ENCODE results near the gene COL2A1.

The COL2A1 gene

GRCh38 chr12:48021485-48022179 lies 17.4 kb upstream of the COL2A1 start:
- peaks cover 18% of the 10 kb centered on the region for H3K4me1 ChIP-seq (ENCODE audit: control insufficient read depth, insufficient read depth, low read length)
- no peaks in the 10 kb centered on the region for H3K9me3 ChIP-seq (ENCODE audit: control insufficient read depth, insufficient read depth, low read length)
- H3K9ac ChIP-seq (ENCODE audit: low read depth, low read length), result no peak overlapping the region
- H3K36me3 ChIP-seq (ENCODE audit: control insufficient read depth, insufficient read depth, low read length), result no peaks in the 10 kb centered on the region
- H3K27ac ChIP-seq (ENCODE audit: low read depth, low read length), result no peak overlapping the region
- H3K4me3 ChIP-seq (ENCODE audit: low read depth, low read length), result no peak overlapping the region
- peaks cover 98% of the 10 kb centered on the region for H3K27me3 ChIP-seq (ENCODE audit: control insufficient read depth, insufficient read depth, low read length)

- H3K9me3 ChIP-seq (ENCODE audit: control insufficient read depth, insufficient read depth, low read length), result no peaks in the 10 kb centered on the region
- peaks cover 98% of the 10 kb centered on the region for H3K27me3 ChIP-seq (ENCODE audit: control insufficient read depth, insufficient read depth, low read length)
- no peak overlapping the region for H3K4me3 ChIP-seq (ENCODE audit: low read depth, low read length)
- H3K27ac ChIP-seq (ENCODE audit: low read depth, low read length), result no peak overlapping the region
- H3K36me3 ChIP-seq (ENCODE audit: control insufficient read depth, insufficient read depth, low read length), result no peaks in the 10 kb centered on the region
- no peak overlapping the region for H3K9ac ChIP-seq (ENCODE audit: low read depth, low read length)
- peaks cover 18% of the 10 kb centered on the region for H3K4me1 ChIP-seq (ENCODE audit: control insufficient read depth, insufficient read depth, low read length)
These were observed 15.5 kb upstream of the COL2A1 start for GRCh38 chr12:48019639-48020265.

GRCh38 chr12:48018618-48018995 lies 14.3 kb upstream of the COL2A1 start:
- Histone ChIP-seq H3K4me3 (ENCODE audit: low read depth, low read length) (no peak overlapping the region), H3K4me1 (ENCODE audit: control insufficient read depth, insufficient read depth, low read length) (peaks cover 18% of the 10 kb centered on the region), H3K27ac (ENCODE audit: low read depth, low read length) (no peak overlapping the region), H3K27me3 (ENCODE audit: control insufficient read depth, insufficient read depth, low read length) (peaks cover 98% of the 10 kb centered on the region), H3K9me3 (ENCODE audit: control insufficient read depth, insufficient read depth, low read length) (no peaks in the 10 kb centered on the region), H3K36me3 (ENCODE audit: control insufficient read depth, insufficient read depth, low read length) (no peaks in the 10 kb centered on the region), H3K9ac (ENCODE audit: low read depth, low read length) (no peak overlapping the region)

GRCh38 chr12:48017921-48018617 lies 13.8 kb upstream of the COL2A1 start:
- H3K4me1 ChIP-seq (ENCODE audit: control insufficient read depth, insufficient read depth, low read length), result peaks cover 15% of the 10 kb centered on the region
- H3K36me3 ChIP-seq (ENCODE audit: control insufficient read depth, insufficient read depth, low read length), result no peaks in the 10 kb centered on the region
- H3K9ac ChIP-seq (ENCODE audit: low read depth, low read length), result no peak overlapping the region
- no peak overlapping the region for H3K4me3 ChIP-seq (ENCODE audit: low read depth, low read length)
- H3K9me3 ChIP-seq (ENCODE audit: control insufficient read depth, insufficient read depth, low read length), result no peaks in the 10 kb centered on the region
- H3K27ac ChIP-seq (ENCODE audit: low read depth, low read length), result no peak overlapping the region
- peaks cover 98% of the 10 kb centered on the region for H3K27me3 ChIP-seq (ENCODE audit: control insufficient read depth, insufficient read depth, low read length)

- Histone ChIP-seq H3K27me3 (ENCODE audit: control insufficient read depth, insufficient read depth, low read length) (peaks cover 98% of the 10 kb centered on the region), H3K9me3 (ENCODE audit: control insufficient read depth, insufficient read depth, low read length) (no peaks in the 10 kb centered on the region), H3K4me3 (ENCODE audit: low read depth, low read length) (no peak overlapping the region), H3K4me1 (ENCODE audit: control insufficient read depth, insufficient read depth, low read length) (peaks cover 9% of the 10 kb centered on the region), H3K36me3 (ENCODE audit: control insufficient read depth, insufficient read depth, low read length) (no peaks in the 10 kb centered on the region), H3K27ac (ENCODE audit: low read depth, low read length) (no peak overlapping the region), H3K9ac (ENCODE audit: low read depth, low read length) (no peak overlapping the region)
These were observed 13.2 kb upstream of the COL2A1 start for GRCh38 chr12:48017496-48017895.

GRCh38 chr12:48016373-48017020 lies 12.2 kb upstream of the COL2A1 start:
- Histone ChIP-seq H3K27me3 (ENCODE audit: control insufficient read depth, insufficient read depth, low read length) (peaks cover 100% of the 10 kb centered on the region), H3K9ac (ENCODE audit: low read depth, low read length) (no peak overlapping the region), H3K4me3 (ENCODE audit: low read depth, low read length) (no peak overlapping the region), H3K36me3 (ENCODE audit: control insufficient read depth, insufficient read depth, low read length) (no peaks in the 10 kb centered on the region), H3K9me3 (ENCODE audit: control insufficient read depth, insufficient read depth, low read length) (no peaks in the 10 kb centered on the region), H3K27ac (ENCODE audit: low read depth, low read length) (no peak overlapping the region), H3K4me1 (ENCODE audit: control insufficient read depth, insufficient read depth, low read length) (0 out of 2 replicates have a peak, but pooled peaks cover 4% of the 10 kb centered on the region)

- peaks cover 100% of the 10 kb centered on the region for H3K27me3 ChIP-seq (ENCODE audit: control insufficient read depth, insufficient read depth, low read length)
- no peaks in the 10 kb centered on the region for H3K4me1 ChIP-seq (ENCODE audit: control insufficient read depth, insufficient read depth, low read length)
These were observed 11.7 kb upstream of the COL2A1 start for GRCh38 chr12:48015954-48016353.

GRCh38 chr12:48015129-48015528 lies 10.9 kb upstream of the COL2A1 start:
- H3K9me3 ChIP-seq (ENCODE audit: control insufficient read depth, insufficient read depth, low read length), result no peaks in the 10 kb centered on the region
- no peak overlapping the region for H3K4me3 ChIP-seq (ENCODE audit: low read depth, low read length)
- no peak overlapping the region for H3K9ac ChIP-seq (ENCODE audit: low read depth, low read length)
- no peaks in the 10 kb centered on the region for H3K4me1 ChIP-seq (ENCODE audit: control insufficient read depth, insufficient read depth, low read length)
- H3K36me3 ChIP-seq (ENCODE audit: control insufficient read depth, insufficient read depth, low read length), result no peaks in the 10 kb centered on the region
- H3K27me3 ChIP-seq (ENCODE audit: control insufficient read depth, insufficient read depth, low read length), result peaks cover 100% of the 10 kb centered on the region
- no peak overlapping the region for H3K27ac ChIP-seq (ENCODE audit: low read depth, low read length)

More at GRCh38 chr12:48015954-48016353, 11.7 kb upstream of the COL2A1 start:
- no peaks in the 10 kb centered on the region for H3K36me3 ChIP-seq (ENCODE audit: control insufficient read depth, insufficient read depth, low read length)
- H3K9ac ChIP-seq (ENCODE audit: low read depth, low read length), result no peak overlapping the region
- no peak overlapping the region for H3K27ac ChIP-seq (ENCODE audit: low read depth, low read length)
- H3K4me3 ChIP-seq (ENCODE audit: low read depth, low read length), result no peak overlapping the region
- H3K9me3 ChIP-seq (ENCODE audit: control insufficient read depth, insufficient read depth, low read length), result no peaks in the 10 kb centered on the region

- no peak overlapping the region for H3K4me3 ChIP-seq (ENCODE audit: low read depth, low read length)
- no peak overlapping the region for H3K27ac ChIP-seq (ENCODE audit: low read depth, low read length)
- H3K9ac ChIP-seq (ENCODE audit: low read depth, low read length), result no peak overlapping the region
- H3K27me3 ChIP-seq (ENCODE audit: control insufficient read depth, insufficient read depth, low read length), result peaks cover 100% of the 10 kb centered on the region
- H3K4me1 ChIP-seq (ENCODE audit: control insufficient read depth, insufficient read depth, low read length), result no peaks in the 10 kb centered on the region
- H3K9me3 ChIP-seq (ENCODE audit: control insufficient read depth, insufficient read depth, low read length), result no peaks in the 10 kb centered on the region
- no peaks in the 10 kb centered on the region for H3K36me3 ChIP-seq (ENCODE audit: control insufficient read depth, insufficient read depth, low read length)
These were observed 9.0 kb upstream of the COL2A1 start for GRCh38 chr12:48013287-48013686.

GRCh38 chr12:48012070-48012469 lies 7.8 kb upstream of the COL2A1 start:
- H3K27ac ChIP-seq (ENCODE audit: low read depth, low read length), result no peak overlapping the region
- H3K9me3 ChIP-seq (ENCODE audit: control insufficient read depth, insufficient read depth, low read length), result no peaks in the 10 kb centered on the region
- H3K4me1 ChIP-seq (ENCODE audit: control insufficient read depth, insufficient read depth, low read length), result no peaks in the 10 kb centered on the region
- no peak overlapping the region for H3K9ac ChIP-seq (ENCODE audit: low read depth, low read length)
- H3K36me3 ChIP-seq (ENCODE audit: control insufficient read depth, insufficient read depth, low read length), result no peaks in the 10 kb centered on the region
- H3K4me3 ChIP-seq (ENCODE audit: low read depth, low read length), result no peak overlapping the region
- peaks cover 100% of the 10 kb centered on the region for H3K27me3 ChIP-seq (ENCODE audit: control insufficient read depth, insufficient read depth, low read length)
